Measurements from ENCODE around the gene HES2. TPM values are rescaled to one million over a fixed set of nuclear protein-coding genes. Genes with fewer than 3 reads are reported as not detected.
"Not testable (repeated sequence)": the region's sequence is repeated elsewhere in the genome, so short reads cannot be mapped to it uniquely, and the experiment has no call there.

The HES2 gene
- total and polyA plus RNA-seq, 9 of the 15 experiments (the other 6 are each of a cell fraction or from before 2014, with no cell fraction given): 0.05 to 0.18 (median 0.07) TPM; not detected in 4

- TF ChIP-seq AFF1 (IDR thresholded peaks at IDR 0.05; ENCODE audit: low read depth in 1 of 2, partially characterized antibody in 2 of 2) (no peak), POLR3G (IDR thresholded peaks at IDR 0.05; ENCODE audit: extremely low read depth, insufficient read length, insufficient replicate concordance) (no peak)
Observed at GRCh38 chr1:6450943-6451373, 31.2 kb upstream of the HES2 start (continued).

GRCh38 chr1:6450486-6450885, 30.8 kb upstream of the HES2 start:
- CTCF ChIA-PET (ENCODE audit: low intra/inter-chr PET ratio); H3K36me3 ChIP-seq (ENCODE audit: control insufficient read depth, insufficient read depth, low read length); H3K9ac ChIP-seq (ENCODE audit: insufficient read depth in 1 of 2, low read depth in 2 of 2, low read length in 2 of 2); H3K27ac ChIP-seq (ENCODE audit: extremely low read depth, low read depth, low read length); H3K4me2 ChIP-seq (ENCODE audit: insufficient read depth, low read length); H3K79me2 ChIP-seq (ENCODE audit: control insufficient read depth, insufficient read depth, low read length); H3K4me3 ChIP-seq; H2AFZ ChIP-seq (ENCODE audit: low read depth, low read length); in situ Hi-C loops (cut with MboI); FAIRE-seq; ATAC-seq; BruUV-seq (replicated peaks); DNase-seq (ENCODE audit: extremely low read depth in 1 of 4, low spot score in 3 of 4); H3K9me1 ChIP-seq (ENCODE audit: control insufficient read depth, insufficient read depth, low read length); intact Hi-C loops (cut with micrococcal nuclease); H3K9me3 ChIP-seq (replicated peaks; ENCODE audit: control insufficient read depth, insufficient read depth, low read depth, low read length): not testable (repeated sequence)
- H3K27me3 ChIP-seq (ENCODE audit: control insufficient read depth in 2 of 2, insufficient read depth in 2 of 2, low read length in 2 of 2): peaks cover 55 to 90% of the 10 kb centered on the region in 2 experiments
- 1% methylated on average over 6 of the region's 10 CpGs for WGBS (ENCODE audit: insufficient coverage, low coverage, missing lambda C conversion rate)
- H4K20me1 ChIP-seq (replicated peaks; ENCODE audit: control insufficient read depth, insufficient read depth, low read length): peaks cover 19% of the 10 kb centered on the region; the same call in 1 of the 2 replicates
- POLR2A ChIA-PET: interaction anchor here (0.6 to 1.5 kb wide), 2 partner anchors 10 to 248 kb away, joined by 3 read pairs; no protein-coding TSS in a partner anchor
- H3K4me1 ChIP-seq (replicated peaks in 1 of 2; ENCODE audit: control insufficient read depth in 2 of 2, insufficient read depth in 2 of 2, low read length in 2 of 2): peaks cover 0 to 54% of the 10 kb centered on the region in 2 experiments; a peak in 2 of 5 replicates

All from K562 (cell line).